GM18870 (cell line): ENCODE measurements around the gene NRXN3.

ENCODE experiments used
- ATAC-seq: cut with Tn5 transposase; IDR thresholded peaks from one replicate; pipeline ENCODE4 v1.9.1; 2021; ENCODE audit warnings: moderate library complexity; ENCODE audit not compliant: unreplicated experiment

NRXN3 gene

DNA sequence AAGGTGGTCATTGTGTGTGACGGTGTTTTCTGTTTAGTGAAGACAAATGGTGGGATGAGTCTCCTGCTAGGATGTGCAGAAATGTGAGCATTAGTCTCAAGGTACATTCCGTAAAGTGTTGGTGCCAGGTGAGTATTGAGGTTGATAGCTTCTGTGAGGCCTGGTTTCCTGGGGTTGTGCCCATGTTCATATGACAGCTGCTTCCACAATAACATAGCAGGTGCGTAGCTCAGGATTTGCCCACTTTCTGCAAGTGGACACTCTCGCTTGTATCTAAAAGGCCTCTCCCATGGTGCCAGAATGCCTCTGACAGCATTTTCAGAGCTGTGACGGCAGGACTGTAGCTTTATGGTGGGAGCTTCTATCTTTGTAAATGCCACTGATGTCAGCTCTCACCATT lies 1209.1 kb downstream of the NRXN3 start:
- ATAC-seq: no peak

DNA sequence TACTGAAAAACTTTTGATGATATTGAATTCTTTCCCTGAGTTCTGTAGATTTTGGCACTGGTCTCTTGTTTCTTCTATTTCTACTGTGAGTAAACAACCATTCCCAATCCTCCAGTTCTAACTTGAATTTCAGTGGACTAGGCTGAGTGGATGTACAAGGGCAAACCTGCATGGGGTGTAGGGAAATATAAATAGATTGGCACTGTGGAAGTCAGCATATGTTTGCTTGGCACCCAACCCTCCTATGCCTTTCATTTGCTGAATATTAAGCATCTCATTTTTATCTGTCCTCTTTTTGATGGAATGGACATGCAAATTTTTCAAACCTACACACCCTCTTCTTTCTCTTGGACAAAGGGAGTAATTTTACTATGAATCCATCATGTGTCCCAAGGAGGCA lies 1212.9 kb downstream of the NRXN3 start:
- no peak for ATAC-seq

DNA sequence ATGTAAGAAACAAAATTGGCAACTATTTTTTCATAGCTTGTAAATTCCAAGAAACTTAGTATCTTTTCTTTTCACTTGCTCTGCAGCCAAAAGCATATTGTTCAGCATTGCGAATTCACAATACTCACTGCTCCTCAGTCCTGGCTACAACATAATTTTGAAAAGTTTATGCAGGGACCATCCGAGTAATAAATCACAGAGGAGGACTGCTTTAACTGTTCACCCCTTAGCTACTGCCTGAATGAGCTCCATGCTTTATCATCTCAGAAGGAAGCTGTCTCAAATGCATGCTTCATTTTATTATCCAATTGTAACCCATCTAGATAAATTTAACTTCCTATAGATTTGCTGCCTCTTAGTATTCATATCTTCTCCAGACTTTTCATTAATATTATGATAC lies 1213.3 kb downstream of the NRXN3 start:
- ATAC-seq: no peak

DNA sequence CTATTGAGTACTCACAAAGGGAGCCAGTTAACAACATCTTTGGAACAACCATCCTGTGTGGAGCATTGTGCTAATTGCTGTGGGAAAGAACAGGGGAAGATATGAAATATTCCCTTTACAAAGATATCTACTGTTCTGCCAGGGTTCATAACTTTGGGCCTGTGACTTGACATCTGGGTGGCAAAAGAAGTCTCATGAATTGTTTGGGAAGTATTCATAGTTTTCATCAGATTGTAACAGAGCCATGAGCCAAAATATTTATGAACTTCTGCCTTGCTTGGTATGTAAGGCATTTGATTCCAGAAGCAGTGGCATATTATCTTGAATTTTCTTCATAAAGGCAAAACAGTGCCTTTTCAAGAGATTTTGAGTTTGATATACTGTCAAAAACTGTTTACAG lies 1224.9 kb downstream of the NRXN3 start:
- ATAC-seq: no peak

DNA sequence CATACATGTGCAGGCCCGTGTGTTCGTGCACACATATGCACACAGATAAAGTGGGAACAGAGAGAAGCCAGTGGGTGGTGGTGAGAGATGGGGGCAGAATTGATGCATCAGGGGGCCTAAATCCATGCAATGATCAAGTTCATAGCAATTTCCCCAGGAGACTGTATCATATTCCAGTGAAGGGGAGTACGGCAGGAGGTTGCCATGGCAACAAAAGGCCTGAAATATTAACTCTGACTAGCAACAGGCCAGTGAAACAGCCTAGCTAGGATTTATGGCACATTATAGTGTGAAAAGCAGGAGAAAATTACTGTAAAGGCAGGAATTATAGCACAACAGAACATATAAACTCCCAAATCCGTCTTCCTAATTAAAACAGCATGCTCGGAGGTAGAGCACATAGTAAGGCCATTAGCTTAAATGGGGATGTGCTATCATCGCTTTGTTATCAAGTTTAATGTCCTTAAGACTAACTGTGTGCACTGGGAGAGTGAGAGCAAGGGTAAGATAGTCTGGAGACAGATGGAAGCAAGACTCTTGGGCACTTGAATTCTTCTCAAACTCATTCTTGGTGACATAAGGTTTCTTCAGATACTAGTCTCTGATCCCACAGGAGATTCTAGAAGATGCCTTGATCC lies 1234.8 kb downstream of the NRXN3 start:
- no peak for ATAC-seq

DNA sequence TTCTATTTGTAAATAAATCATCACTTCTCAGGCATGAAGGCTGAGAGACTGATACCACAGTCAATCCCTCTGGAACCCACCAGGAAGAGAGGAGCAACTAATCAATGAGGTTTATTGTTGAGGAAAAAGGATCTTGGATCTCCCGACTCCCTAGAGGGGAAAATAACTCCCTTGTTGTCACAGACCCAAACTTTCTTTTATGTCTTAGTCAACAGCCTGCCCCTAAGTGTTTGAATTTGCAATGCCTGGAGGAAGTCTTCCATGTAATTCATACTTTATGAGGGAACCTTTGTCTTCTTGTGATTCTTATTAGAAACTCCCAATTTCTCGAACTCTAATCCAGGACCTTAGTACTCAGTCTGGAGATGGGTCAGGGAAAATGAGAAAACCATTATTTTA lies 1235.3 kb downstream of the NRXN3 start:
- no peak for ATAC-seq

DNA sequence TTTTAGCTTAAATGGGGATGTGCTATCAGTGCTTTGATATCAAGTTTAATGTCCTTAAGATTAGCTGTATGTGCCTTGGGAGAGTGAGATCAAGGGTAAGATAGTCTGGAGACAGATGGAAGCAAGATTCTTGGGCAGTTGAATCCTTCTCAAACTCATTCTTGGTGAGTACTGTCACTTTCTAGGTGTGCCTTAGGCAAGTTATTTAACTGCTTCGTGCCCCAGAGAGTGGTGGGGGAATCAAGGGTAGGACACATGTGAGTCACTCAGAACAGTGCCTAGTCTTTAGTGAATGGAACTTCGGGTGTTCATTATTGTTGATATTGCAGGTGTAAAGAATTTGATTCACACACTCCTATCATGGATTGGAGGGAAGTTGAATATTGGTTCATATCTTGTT lies 1237.4 kb downstream of the NRXN3 start:
- no peak for ATAC-seq

DNA sequence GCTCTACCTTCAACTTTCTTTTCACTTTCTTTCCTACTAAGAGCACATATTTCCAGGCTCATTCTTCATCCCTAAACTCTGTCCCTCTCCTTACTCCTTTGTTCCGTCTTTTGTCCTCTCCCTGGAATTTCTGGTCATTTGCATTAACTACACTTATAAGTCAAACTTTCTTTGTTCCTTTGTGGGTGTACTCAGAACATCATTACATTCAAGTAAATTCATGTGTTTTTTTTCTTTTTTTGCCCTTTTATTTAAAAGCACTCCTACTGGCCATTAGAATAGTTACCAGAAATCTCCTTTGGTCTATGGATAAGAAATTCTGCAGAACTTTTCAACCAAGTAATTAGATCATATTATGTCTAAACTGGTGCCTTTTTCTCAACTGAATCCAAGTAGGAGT lies 1238.5 kb downstream of the NRXN3 start:
- no peak for ATAC-seq

DNA sequence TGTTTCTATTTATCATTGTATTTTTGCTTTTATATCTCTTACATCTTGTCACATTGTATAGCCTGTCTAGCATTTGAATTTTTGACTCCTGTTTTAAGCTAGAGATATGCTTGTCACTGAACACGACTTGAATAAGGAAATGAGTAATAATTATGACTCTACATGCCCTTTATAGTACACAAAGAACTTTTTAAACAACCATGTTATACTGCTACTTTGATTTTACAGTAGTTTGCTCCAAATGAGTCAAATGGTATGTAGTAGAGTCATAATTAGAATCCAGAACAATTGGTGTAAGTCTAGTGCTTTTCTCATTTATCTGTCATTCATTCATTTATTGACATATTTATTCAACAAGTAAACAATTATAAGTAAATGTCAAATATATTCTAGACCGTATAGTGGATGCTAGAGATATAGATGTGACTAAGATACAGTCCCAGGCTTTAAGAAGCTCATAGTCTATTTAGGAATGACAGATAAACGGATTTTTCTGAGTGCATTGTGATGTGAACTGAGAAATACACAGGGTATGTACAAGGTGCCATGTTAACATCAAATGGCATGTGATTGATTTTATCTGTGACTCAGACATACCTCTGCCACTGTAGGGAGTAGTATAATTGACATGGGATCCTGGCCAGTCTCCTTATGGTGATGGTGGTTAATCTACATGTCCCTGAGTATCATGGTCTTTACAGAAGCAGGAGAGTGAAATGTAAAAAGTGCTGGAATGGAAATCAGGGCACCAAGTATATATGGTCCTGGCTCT lies 1241.4 kb downstream of the NRXN3 start:
- no peak for ATAC-seq

DNA sequence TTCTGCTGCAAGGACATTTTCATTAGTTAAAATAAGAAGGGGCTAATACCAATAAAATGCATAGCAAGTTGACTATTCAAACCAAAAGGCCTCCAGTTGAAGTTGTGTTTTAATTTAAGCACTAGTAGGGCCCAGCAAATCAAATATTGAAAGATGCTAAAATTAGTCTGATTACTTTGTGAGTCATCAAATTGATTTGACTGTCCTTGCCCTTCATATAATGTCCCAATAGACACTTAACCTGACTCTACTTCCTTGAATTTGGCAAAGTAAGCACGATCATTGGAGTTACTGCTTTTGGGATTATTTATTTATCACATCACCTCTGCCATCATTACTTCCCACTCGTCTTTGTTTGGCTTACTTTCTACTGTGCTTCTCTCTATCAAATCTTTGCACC lies 1242.6 kb downstream of the NRXN3 start:
- no peak for ATAC-seq

DNA sequence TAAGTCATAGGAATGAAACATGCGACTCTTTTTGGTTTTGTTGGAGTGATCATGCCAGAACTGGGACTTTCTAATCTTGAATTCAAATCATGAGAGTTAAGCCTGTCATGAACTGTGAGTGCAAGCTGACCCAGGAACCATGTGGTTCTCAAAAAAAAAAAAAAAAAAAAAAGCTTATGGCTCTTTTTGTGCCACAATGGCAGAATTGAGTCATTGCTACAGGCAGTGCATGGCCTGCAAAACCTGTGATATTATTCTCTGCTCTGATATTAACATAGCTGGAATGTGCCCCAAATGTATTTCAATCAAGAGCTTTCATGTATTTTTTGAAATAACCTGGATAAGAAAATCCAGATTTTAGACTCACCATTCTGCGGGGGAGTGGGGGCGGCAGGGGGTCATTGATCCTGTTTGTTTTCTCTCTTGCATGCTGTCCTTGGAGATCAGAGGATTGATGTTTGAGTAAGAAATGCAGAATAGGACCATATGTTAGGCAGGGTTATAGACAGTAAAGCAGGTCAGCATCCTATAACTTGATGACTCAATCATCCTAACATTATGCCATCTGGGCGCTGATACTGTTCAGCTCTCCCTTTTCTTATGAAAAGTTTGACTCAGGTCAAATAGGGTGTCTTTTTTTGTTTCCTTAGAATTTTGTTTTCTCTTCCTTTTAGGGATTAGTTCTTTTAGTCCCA lies 1243.7 kb downstream of the NRXN3 start:
- no peak for ATAC-seq

DNA sequence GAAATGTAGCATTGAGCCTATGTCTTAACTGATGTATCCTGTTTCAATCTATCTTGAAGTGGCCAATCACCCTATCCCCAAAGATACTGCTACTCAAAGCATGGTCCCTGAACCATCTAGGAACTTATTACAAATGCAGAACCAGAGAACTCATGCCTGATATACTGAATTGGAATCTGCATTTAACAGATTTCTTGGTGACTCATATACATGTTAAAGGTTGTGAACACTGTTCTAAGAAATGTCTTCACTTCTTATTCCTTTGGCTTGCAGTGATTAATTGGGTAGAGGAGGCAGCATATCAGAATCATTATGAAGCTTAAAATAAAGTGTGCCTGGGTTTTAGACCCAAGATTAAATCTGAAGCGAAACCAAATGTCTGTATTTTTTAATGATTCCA lies 1245.6 kb downstream of the NRXN3 start:
- ATAC-seq: no peak

DNA sequence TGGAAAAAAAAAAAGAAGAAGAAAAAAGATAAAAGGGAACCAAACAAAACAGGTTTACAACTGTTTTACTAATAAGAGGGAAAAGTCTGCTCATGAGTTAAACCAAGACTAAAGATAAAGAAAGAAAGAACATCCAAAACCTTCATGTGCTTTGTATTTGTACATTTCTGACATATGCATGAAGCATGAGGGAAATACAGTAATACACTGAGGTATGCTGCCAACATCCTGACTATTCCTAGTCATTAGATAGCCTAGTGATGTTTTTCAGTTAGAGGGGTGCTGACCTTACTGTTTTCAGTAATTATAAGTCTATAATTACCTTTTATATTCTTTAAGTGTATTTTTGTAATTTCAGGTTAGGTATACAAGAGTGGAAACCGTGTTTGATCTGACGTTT lies 1247.8 kb downstream of the NRXN3 start:
- ATAC-seq: no peak

DNA sequence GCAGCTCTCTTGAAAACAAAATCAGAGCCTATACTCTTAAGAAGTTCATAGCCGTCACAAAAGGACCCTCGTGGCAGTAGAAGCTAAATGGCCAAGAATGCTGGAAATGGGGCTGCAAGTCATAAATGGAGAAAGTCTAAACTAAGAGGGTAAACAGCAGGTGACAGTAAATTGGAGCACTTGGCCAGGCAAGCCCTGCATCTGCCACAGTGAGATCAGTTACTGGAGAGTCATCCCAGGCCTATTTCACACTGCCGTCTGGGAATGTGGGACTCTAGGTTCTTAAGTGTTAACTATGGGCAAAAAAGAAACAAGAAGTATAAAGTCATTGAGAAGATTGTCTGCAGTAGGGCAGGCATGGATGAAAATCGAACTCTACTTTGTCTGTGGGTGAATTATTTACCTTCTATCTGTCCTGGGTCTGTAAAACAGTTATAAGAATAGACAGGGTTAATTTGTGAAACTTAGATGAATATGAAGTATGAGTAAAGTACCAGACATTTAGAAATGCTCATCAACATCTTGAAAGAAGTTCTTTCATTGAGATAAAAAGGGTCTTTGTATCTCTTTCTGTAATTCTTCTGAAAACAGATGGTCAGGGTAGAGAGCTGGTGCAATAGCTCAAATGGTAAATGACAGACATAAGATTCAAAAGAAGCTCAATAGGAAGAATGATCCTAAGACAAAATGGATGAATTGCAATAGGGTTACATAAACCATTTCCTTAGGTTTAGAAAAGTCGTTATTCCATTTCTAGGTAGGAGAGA lies 1248.7 kb downstream of the NRXN3 start:
- no peak for ATAC-seq

DNA sequence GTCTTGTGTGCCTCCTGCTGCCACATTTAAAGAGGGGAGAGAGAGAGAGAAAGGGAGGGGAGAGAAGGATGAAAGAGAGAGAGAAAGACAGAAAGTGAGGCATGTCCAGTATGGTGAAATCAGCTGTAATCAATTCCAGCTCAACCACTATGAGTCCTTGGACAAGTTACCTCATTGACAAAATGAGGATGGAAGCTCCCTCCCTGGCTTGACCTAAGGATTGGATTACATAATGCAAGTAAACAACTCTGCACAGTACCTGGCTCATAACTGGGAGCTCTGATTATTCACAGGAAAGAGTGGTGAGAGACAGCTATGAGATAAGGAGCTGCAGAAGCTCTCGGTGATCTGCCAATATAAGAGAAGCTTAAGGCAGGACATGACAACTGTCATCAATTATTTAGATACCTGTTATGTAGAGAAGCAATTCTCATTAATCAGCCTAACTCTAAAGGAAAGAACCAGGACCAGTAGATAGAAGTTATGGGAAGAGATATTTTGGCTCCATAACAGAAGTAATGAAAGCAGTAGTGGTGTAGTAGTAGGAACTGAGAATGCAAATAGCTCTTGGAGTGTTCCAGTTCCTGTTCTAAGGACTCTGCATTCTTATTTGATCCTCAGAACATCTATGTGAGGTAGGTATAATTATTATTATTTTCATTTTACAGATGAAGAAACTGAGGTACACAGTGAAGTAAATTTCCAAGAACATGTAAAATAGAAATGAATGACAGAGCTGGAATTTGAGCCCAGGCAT lies 1249.6 kb downstream of the NRXN3 start:
- no peak for ATAC-seq

DNA sequence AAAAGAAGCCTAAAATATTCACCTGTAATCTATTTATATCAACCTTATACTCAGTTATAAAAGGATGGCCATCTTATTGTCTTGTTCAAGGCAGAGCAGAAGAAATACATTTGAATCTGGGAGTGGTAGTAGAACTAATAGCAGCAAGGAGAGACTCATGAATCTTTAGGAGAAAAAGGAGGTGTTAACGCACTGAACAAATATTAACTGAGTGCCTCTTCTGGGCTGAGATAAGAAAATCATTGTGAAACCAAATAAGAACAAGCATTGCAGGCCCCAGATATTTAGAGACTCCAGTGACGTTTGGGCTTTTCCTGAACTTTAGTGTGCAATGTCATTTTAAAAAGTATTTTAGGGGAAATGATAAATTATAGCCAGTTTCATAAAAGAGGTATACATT lies 1250.6 kb downstream of the NRXN3 start:
- ATAC-seq: no peak

DNA sequence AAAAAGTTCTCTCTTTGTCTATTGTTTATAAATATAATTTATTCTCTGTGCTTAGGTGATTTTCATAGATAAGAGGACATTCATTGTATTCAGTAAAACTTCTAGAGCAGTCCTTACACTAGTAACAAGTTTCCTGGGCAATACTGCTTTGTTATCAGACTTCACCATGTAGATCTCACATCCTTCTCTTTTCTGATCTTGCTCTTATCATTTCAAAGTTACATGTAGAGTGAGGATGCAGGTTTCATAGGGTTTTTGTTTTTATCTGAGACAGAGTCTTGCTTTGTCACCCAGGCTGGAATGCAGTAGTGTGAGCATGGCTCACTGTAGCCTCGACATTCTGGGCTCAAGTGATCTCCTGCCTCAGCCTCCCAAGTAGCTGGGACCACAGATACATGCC lies 1251.6 kb downstream of the NRXN3 start:
- ATAC-seq: no peak

DNA sequence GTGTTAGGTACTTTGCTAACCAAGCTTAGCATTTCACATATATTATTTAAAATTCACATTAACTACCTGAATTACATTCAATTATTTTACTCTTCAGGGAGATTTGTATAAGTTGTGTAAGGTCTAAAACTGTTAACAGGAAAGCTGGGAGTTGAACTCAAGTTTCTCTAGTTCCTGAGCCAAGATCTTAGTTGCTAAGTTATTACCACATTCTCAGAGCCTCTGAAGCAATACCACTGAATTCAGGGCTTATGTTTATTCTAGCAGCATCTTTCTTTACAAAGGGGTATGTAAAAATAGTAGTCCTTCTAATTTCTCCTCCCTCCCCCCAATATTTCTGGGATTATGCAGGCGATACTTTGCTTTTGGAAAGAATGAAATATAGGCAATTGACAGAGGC lies 1254.3 kb downstream of the NRXN3 start:
- ATAC-seq: no peak

DNA sequence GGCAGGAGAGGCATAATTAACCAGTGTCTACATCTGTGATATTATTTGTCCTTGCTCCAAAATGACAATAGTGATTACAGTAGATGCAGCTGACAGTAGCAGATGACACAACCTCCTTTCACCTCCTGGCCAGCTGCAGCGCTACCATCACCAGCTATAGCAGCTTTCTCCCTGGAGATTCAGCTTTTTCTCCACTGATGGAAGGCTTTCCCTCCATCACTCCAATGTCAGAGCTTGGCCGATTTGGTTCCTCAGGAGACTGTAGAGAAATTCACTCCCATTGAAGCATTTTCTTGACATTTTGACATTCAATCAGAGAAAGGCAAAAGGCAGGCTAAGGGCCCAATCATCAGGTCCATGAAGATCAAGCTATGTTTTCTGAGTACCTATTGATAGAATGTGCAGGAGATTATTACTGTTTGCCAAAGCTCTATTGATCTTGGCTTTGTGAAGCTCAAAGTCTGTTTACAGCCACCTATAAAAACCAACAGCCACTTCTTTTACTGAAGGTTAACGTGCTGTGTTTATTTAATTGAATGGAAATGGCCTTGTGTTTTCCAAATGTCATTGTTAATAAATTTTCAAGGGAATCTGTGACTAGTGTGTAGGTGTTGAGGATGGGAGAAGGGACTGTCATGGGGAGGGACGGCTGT lies 1256.1 kb downstream of the NRXN3 start:
- no peak for ATAC-seq

DNA sequence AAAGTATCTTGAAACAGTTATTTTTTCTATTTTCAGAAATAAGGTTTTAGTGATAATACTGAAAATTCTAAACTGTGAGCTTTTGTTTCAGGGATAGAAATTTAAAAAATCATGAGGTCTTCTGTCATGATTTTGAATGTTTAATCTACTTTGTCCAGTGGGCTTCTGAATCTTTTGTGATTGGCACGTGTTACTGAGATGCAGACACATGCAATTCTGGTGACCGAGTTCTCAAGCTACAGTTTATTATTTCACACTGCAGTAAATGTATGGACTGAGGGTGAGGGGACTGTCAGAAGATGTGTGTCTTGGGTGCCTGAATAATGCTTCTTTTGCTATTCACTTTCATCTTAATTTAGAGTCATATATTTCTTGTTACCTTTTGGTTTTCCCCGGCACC lies 1262.5 kb downstream of the NRXN3 start:
- no peak for ATAC-seq
